Sigmoid colon (tissue), 7 donors: ENCODE data around the gene QRICH1. TPM values are rescaled to one million over a fixed set of nuclear protein-coding genes. Genes with fewer than 3 reads are reported as not detected.

Experiments used
- DNase-seq: peaks from one replicate; pipeline ENCODE4 v3.0.0-alpha.2; 2019
- H3K27ac ChIP-seq, 4 donors: fragments of 200-600 bp; sonication (generic); one replicate each; pipeline ENCODE4 v1.5.1; 2016 to 2019; ENCODE audit warnings: mild to moderate bottlenecking in 1 of 4
- H3K27me3 ChIP-seq, 3 donors: fragments of 200-600 bp; sonication (generic); one replicate each; pipeline ENCODE4 v1.5.1; 2019; ENCODE audit warnings: mild to moderate bottlenecking in 1 of 3
- H3K36me3 ChIP-seq, 4 donors: fragments of 200-600 bp; sonication (generic); one replicate each; pipeline ENCODE4 v1.5.1; 2016 to 2019
- H3K4me1 ChIP-seq, 4 donors: fragments of 200-600 bp; sonication (generic); one replicate each; pipeline ENCODE4 v1.5.1; 2017 to 2019
- H3K4me3 ChIP-seq, 4 donors: fragments of 200-600 bp; sonication (generic); one replicate each; pipeline ENCODE4 v1.5.1; 2017 to 2019; ENCODE audit warnings: mild to moderate bottlenecking in 2 of 4, moderate library complexity in 1 of 4
- H3K9me3 ChIP-seq, 4 donors: fragments of 200-600 bp in 3 of 4; sonication (generic) in 3 of 4; one replicate each; pipeline versions ENCODE4 v1.5.1 to v1.6.1; 2013 to 2019
- EP300 ChIP-seq, 4 donors: sonication (generic); formaldehyde crosslinking; IDR thresholded peaks; one replicate each; pipeline ENCODE4 v1.6.1; 2017; ENCODE audit warnings: antibody characterized with exemption in 4 of 4
- POLR2A ChIP-seq, 2 donors: fragments of 450-650 bp; IDR thresholded peaks; one replicate each; pipeline ENCODE4 v1.6.1; 2016; ENCODE audit warnings: antibody characterized with exemption in 2 of 2, mild to moderate bottlenecking in 2 of 2, moderate library complexity in 2 of 2
- POLR2AphosphoS5 ChIP-seq, 4 donors: sonication (generic); formaldehyde crosslinking; IDR thresholded peaks; one replicate each; pipeline ENCODE4 v1.6.1; 2017; ENCODE audit warnings: antibody characterized with exemption in 4 of 4
- WGBS, 2 donors: extraction: QIAGEN DNeasy Blood & Tissue Kit; methylation state at CpG; one replicate each; pipeline ENCODE4 v1.1.7; 2013; 5-methylcytosine and 5-hydroxymethylcytosine counted together
- intact Hi-C: fragments of 100-400 bp; cut with DNase I; formaldehyde crosslinking; loops from one replicate; pipeline ENCODE4 v1.15.1; 2023
- polyA plus RNA-seq, 3 donors: library from polyadenylated mRNA; stranded (reverse); fragments of 200-250 nt; gene quantifications; one replicate each; pipeline ENCODE4 v1.2.3, GENCODE V29; 2013
- total RNA-seq, 4 donors: library from RNA; depleted of rRNA; stranded (reverse); fragments of >200 nt; gene quantifications; one replicate each; pipeline ENCODE4 v1.1.0, GENCODE V29; 2016
- TF ChIP-seq, protein P1 (sequence below), 4 experiments: fragments of 450-650 bp in 3 of 4; fragments of 200-600 bp in 1 of 4; IDR thresholded peaks; one replicate each; pipeline ENCODE4 v1.5.1; 2016 to 2019; ENCODE audit warnings: antibody characterized with exemption in 4 of 4, mild to moderate bottlenecking in 3 of 4, moderate library complexity in 2 of 4
- donor health status: healthy with polysubstance abuse.
- donor health status: Bipolar disorder and iron deficiency.
- donor health status: healthy.

The QRICH1 gene
- total and polyA plus RNA-seq, 7 donors, result 16.8 to 255 (median 68.4) TPM

GRCh38 chr3:49122886-49123545 is 29.1 kb upstream of the QRICH1 start:
- intact Hi-C loops, result no loop called here
- no peak for DNase-seq
- TF ChIP-seq POLR2AphosphoS5 (IDR thresholded peaks at IDR 0.05) (no peak), EP300 (IDR thresholded peaks at IDR 0.05) (no peak), POLR2A (IDR thresholded peaks at IDR 0.05) (no peak)
- TF ChIP-seq, protein P1, sequence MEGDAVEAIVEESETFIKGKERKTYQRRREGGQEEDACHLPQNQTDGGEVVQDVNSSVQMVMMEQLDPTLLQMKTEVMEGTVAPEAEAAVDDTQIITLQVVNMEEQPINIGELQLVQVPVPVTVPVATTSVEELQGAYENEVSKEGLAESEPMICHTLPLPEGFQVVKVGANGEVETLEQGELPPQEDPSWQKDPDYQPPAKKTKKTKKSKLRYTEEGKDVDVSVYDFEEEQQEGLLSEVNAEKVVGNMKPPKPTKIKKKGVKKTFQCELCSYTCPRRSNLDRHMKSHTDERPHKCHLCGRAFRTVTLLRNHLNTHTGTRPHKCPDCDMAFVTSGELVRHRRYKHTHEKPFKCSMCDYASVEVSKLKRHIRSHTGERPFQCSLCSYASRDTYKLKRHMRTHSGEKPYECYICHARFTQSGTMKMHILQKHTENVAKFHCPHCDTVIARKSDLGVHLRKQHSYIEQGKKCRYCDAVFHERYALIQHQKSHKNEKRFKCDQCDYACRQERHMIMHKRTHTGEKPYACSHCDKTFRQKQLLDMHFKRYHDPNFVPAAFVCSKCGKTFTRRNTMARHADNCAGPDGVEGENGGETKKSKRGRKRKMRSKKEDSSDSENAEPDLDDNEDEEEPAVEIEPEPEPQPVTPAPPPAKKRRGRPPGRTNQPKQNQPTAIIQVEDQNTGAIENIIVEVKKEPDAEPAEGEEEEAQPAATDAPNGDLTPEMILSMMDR (IDR thresholded peaks at IDR 0.05), result no peak
- no peak overlapping the region for H3K4me3 ChIP-seq
- H3K9me3 ChIP-seq, result no peaks in the 10 kb centered on the region
- no peak overlapping the region for H3K27ac ChIP-seq
- WGBS, 2 donors, result 93% methylated on average over 17 of the region's 17 CpGs
- H3K36me3 ChIP-seq, result peaks cover 53 to 80% (median 61%) of the 10 kb centered on the region in 4 donors
- H3K4me1 ChIP-seq, result peaks cover 0 to 27% (median 23%) of the 10 kb centered on the region in 4 donors
- no peaks in the 10 kb centered on the region for H3K27me3 ChIP-seq

DNA sequence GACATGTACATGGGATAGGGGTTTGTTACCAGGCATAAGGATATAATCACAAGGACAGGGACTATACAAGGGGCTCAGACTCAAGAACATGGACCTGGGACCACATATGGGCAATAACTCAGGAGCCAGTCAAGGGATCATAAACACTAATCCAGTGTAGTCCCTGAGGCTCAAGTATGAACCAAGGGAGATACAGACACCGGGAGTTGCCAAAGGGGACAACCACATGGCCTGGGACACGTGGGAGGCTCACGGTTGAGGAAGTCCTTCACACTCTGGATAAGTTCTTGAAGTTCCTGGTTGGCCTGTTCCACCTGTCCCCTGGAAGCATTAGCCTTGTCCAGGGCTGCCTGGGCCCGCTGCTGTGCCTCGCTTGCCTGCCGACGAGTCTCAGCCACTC is 28.6 kb upstream of the QRICH1 start:
- TF ChIP-seq POLR2A (IDR thresholded peaks at IDR 0.05), result no peak
- TF ChIP-seq, protein P1 (IDR thresholded peaks at IDR 0.05), result no peak
- no peak for TF ChIP-seq POLR2AphosphoS5 (IDR thresholded peaks at IDR 0.05)
- Histone ChIP-seq H3K9me3 (no peaks in the 10 kb centered on the region), H3K27ac (no peak overlapping the region), H3K36me3 (peaks cover 57 to 80% (median 66%) of the 10 kb centered on the region in 4 donors), H3K4me3 (no peak overlapping the region), H3K27me3 (no peaks in the 10 kb centered on the region), H3K4me1 (peaks cover 0 to 29% (median 23%) of the 10 kb centered on the region in 4 donors)
- intact Hi-C loops, result no loop called here
- no peak for DNase-seq
- 91 to 94% methylated on average over 7 of the region's 7 CpGs for WGBS, 2 donors

DNA sequence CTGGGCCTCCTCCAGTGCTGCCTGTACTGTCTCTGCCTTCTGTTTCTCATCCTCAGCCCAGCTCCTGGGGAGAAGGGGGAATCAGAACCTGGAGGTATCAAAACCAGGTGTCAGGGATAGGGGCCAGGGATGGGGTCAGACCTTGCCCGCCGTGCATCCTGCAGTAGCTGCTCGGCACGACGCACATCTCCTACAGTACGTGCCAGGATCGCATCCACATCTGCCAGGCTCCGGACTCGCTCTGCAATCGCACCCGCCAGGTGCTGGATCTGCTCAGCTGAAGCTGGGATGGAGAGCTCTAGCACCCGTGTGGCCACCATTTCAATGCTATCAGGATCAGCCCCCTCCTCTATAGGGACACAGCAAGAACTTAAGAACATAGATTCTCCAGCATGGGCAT is 28.2 kb upstream of the QRICH1 start:
- DNase-seq, result no peak
- H3K27me3 ChIP-seq, result no peaks in the 10 kb centered on the region
- H3K36me3 ChIP-seq, result peaks cover 61 to 80% (median 71%) of the 10 kb centered on the region in 4 donors
- peaks cover 0 to 30% (median 23%) of the 10 kb centered on the region in 4 donors for H3K4me1 ChIP-seq
- peak overlapping the region in 3 of 4 donors; percentile 93 to 98 (median 96) for H3K27ac ChIP-seq
- TF ChIP-seq POLR2A (IDR thresholded peaks at IDR 0.05) (no peak), EP300 (IDR thresholded peaks at IDR 0.05) (no peak), POLR2AphosphoS5 (IDR thresholded peaks at IDR 0.05) (no peak)
- TF ChIP-seq, protein P1 (IDR thresholded peaks at IDR 0.05), result no peak
- no peaks in the 10 kb centered on the region for H3K9me3 ChIP-seq
- no peak overlapping the region for H3K4me3 ChIP-seq
- intact Hi-C loops, result no loop called here
- WGBS, 2 donors, result 97% methylated on average over 12 of the region's 12 CpGs

DNA sequence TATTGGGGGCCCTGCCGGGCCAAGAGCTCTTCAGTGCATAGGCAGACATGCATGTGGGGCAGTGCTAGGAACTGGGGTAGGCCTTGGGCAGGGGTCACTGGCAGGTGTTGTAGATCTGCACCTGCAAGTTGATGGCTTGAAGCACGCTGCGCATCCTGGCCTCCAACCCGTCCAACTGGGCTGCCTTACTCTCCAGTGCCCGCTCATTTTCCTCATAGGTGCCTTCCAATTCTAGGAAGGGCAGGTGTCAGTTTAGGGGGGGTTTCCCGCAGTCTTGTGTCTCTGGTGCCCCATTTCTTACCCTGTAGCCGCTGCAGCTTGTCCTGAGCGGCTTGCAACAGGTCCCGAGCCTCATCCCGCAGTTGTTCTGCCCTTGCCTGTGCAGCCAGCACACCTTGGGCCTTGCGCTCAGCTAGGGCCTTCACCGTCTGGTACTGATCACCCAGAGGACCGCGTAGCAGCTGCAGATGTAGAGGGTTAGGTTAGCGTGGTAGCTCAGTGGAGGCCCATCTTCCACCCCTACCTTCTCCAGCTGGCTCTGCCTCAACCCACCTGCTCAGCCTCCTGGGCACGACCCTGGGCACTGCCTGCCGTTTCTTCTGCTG is 27.4 kb upstream of the QRICH1 start:
- no peaks in the 10 kb centered on the region for H3K9me3 ChIP-seq
- H3K4me3 ChIP-seq, result peak overlapping the region; percentile 90 to 96 (median 94)
- peaks cover 68 to 80% (median 73%) of the 10 kb centered on the region in 4 donors for H3K36me3 ChIP-seq
- H3K27me3 ChIP-seq, result no peaks in the 10 kb centered on the region
- H3K27ac ChIP-seq, result peak overlapping the region; percentile 93 to 98 (median 94)
- TF ChIP-seq POLR2A (IDR thresholded peaks at IDR 0.05) (no peak), POLR2AphosphoS5 (IDR thresholded peaks at IDR 0.05) (no peak), EP300 (IDR thresholded peaks at IDR 0.05) (no peak)
- TF ChIP-seq, protein P1 (IDR thresholded peaks at IDR 0.05), result no peak
- DNase-seq, result no peak
- intact Hi-C loops, result loop anchor here (2.0 kb wide), 1 partner anchor 28 kb away; no protein-coding TSS in a partner anchor
- WGBS, 2 donors, result 79 to 85% methylated on average over 17 of the region's 17 CpGs
- peaks cover 0 to 30% (median 23%) of the 10 kb centered on the region in 4 donors for H3K4me1 ChIP-seq
